ENCODE data around the gene RPN1. TPM values are rescaled to one million over a fixed set of nuclear protein-coding genes. Genes with fewer than 3 reads are reported as not detected.

The RPN1 gene
- total and polyA plus RNA-seq, 4 donors: 132 to 407 (median 249) TPM

- no peak for TF ChIP-seq ZBTB33 (IDR thresholded peaks at IDR 0.05)
- TF ChIP-seq MAX (IDR thresholded peaks at IDR 0.05): no peak
- no peak for TF ChIP-seq REST (IDR thresholded peaks at IDR 0.05)
These were observed 64.6 kb downstream of the RPN1 start (continued) for GRCh38 chr3:128585974-128586373.

GRCh38 chr3:128585189-128585588 is 65.4 kb downstream of the RPN1 start:
- Histone ChIP-seq H3K9me3 (ENCODE audit: control insufficient read depth in 4 of 4, low read length in 3 of 4) (no peaks in the 10 kb centered on the region), H3K36me3 (ENCODE audit: control insufficient read depth in 4 of 4, insufficient read depth in 3 of 4, low read depth in 1 of 4, low read length in 3 of 4) (no peaks in the 10 kb centered on the region), H3K9ac (ENCODE audit: low read depth in 1 of 2, low read length in 2 of 2) (no peak overlapping the region), H3K4me1 (ENCODE audit: control insufficient read depth in 4 of 4, insufficient read depth in 4 of 4, low read length in 3 of 4) (no peaks in the 10 kb centered on the region), H3K27ac (ENCODE audit: low read depth in 1 of 2, low read length in 2 of 2) (no peak overlapping the region), H3K27me3 (ENCODE audit: control insufficient read depth in 4 of 4, insufficient read depth in 4 of 4, low read length in 3 of 4) (no peaks in the 10 kb centered on the region), H3K4me3 (ENCODE audit: low read depth in 1 of 3, low read length in 3 of 3) (no peak overlapping the region)
- DNase-seq (ENCODE audit: low spot score): no peak
- TF ChIP-seq GABPA (IDR thresholded peaks at IDR 0.05 in 1 of 2, conservative IDR thresholded peaks at IDR 0.05 in 1 of 2) (no peak), CTCF (IDR thresholded peaks at IDR 0.05; ENCODE audit: low read depth, low read length, missing input control) (no peak), ATF3 (IDR thresholded peaks at IDR 0.05) (no peak), TAF1 (conservative IDR thresholded peaks at IDR 0.05) (no peak), RXRA (IDR thresholded peaks at IDR 0.05) (no peak), FOXA1 (IDR thresholded peaks at IDR 0.05) (no peak), FOXA2 (IDR thresholded peaks at IDR 0.05) (no peak), HNF4G (IDR thresholded peaks at IDR 0.05) (no peak), RAD21 (IDR thresholded peaks at IDR 0.05) (no peak), HNF4A (conservative IDR thresholded peaks at IDR 0.05) (no peak)
- WGBS: 76% methylated on average over 7 of the region's 7 CpGs
